ENCODE results near the gene TMEM182.

Gene TMEM182

GRCh38 chr2:102783506-102784183 lies 21.8 kb downstream of the TMEM182 start:
- WGBS (ENCODE audit: insufficient coverage, insufficient read length), result no CpG with 5 or more reads among the region's 7 CpGs
- DNase-seq (ENCODE audit: low read depth, low spot score), result no peak
- H3K4me1 ChIP-seq (ENCODE audit: control insufficient read depth, insufficient read depth, low read length), result peaks cover 2% of the 10 kb centered on the region; the same call in 1 of the 2 replicates
- no peaks in the 10 kb centered on the region for H3K9me3 ChIP-seq (ENCODE audit: control insufficient read depth, insufficient read depth, low read length)
- no peaks in the 10 kb centered on the region for H3K27me3 ChIP-seq (ENCODE audit: control insufficient read depth, insufficient read depth, low read length)
- no peaks in the 10 kb centered on the region for H3K36me3 ChIP-seq (ENCODE audit: control insufficient read depth, insufficient read depth, low read length)
- no peak overlapping the region for H3K27ac ChIP-seq (ENCODE audit: low read length)
- H3K4me3 ChIP-seq (ENCODE audit: low read length), result no peak overlapping the region

DNA sequence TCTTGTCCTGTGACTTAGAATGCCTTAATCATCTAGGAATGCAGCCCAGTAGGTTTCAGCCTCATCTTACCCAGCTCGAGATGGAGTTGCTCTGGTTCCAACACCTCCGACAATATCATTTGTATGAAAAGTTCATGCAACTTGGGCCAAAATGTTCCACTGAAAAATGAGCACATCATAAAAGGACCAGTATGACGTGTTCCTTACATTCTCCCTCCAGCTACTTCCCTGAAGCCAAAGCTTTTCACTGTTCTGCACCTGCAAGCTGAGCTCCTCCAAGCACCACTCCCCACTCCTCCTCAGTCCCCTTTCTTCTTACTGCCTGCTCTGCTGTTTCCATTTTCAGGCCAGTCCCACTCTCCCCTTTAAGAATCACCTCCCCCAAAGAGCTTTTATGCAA lies 23.1 kb downstream of the TMEM182 start:
- WGBS (ENCODE audit: insufficient coverage, insufficient read length), result no CpG with 5 or more reads among the region's 3 CpGs
- H3K27ac ChIP-seq (ENCODE audit: low read length), result no peak overlapping the region
- no peaks in the 10 kb centered on the region for H3K27me3 ChIP-seq (ENCODE audit: control insufficient read depth, insufficient read depth, low read length)
- DNase-seq (ENCODE audit: low read depth, low spot score), result no peak
- no peak overlapping the region for H3K4me3 ChIP-seq (ENCODE audit: low read length)
- H3K9me3 ChIP-seq (ENCODE audit: control insufficient read depth, insufficient read depth, low read length), result no peaks in the 10 kb centered on the region
- peaks cover 2% of the 10 kb centered on the region; the same call in 1 of the 2 replicates for H3K4me1 ChIP-seq (ENCODE audit: control insufficient read depth, insufficient read depth, low read length)
- H3K36me3 ChIP-seq (ENCODE audit: control insufficient read depth, insufficient read depth, low read length), result no peaks in the 10 kb centered on the region

GRCh38 chr2:102788216-102788884 lies 26.5 kb downstream of the TMEM182 start:
- peaks cover 2% of the 10 kb centered on the region for H3K4me1 ChIP-seq (ENCODE audit: control insufficient read depth, insufficient read depth, low read length)
- DNase-seq (ENCODE audit: low read depth, low spot score), result no peak
- H3K4me3 ChIP-seq (ENCODE audit: low read length), result no peak overlapping the region
- no peaks in the 10 kb centered on the region for H3K27me3 ChIP-seq (ENCODE audit: control insufficient read depth, insufficient read depth, low read length)
- H3K9me3 ChIP-seq (ENCODE audit: control insufficient read depth, insufficient read depth, low read length), result no peaks in the 10 kb centered on the region
- H3K27ac ChIP-seq (ENCODE audit: low read length), result no peak overlapping the region
- WGBS (ENCODE audit: insufficient coverage, insufficient read length), result no CpG with 5 or more reads among the region's 5 CpGs
- no peaks in the 10 kb centered on the region for H3K36me3 ChIP-seq (ENCODE audit: control insufficient read depth, insufficient read depth, low read length)

DNA sequence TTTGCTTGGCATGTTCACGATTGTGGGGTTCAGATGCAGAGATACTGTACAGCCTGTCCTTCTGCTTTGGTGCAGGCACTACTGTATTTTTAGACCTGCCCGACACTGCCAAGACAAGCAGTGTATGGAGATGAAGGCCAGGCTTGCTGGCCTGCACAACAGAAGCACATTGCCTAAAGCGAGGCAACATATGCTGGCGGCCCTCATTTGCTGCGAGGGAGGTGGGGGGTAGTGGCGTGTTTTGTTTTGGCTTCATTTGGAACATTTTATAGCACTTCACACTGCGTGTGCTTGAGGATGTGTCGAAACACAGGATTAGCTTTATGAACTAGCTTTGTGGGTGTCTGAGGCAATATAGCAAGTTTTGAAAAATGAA lies 27.0 kb downstream of the TMEM182 start:
- H3K36me3 ChIP-seq (ENCODE audit: control insufficient read depth, insufficient read depth, low read length), result no peaks in the 10 kb centered on the region
- WGBS (ENCODE audit: insufficient coverage, insufficient read length), result no CpG with 5 or more reads among the region's 8 CpGs
- no peak overlapping the region for H3K27ac ChIP-seq (ENCODE audit: low read length)

GRCh38 chr2:102789349-102790090 lies 27.7 kb downstream of the TMEM182 start:
- DNase-seq (ENCODE audit: low read depth, low spot score), result no peak
- no peak overlapping the region for H3K4me3 ChIP-seq (ENCODE audit: low read length)

More for the DNA sequence above, 27.0 kb downstream of the TMEM182 start:
- Histone ChIP-seq H3K9me3 (ENCODE audit: control insufficient read depth, insufficient read depth, low read length) (no peaks in the 10 kb centered on the region), H3K4me3 (ENCODE audit: low read length) (no peak overlapping the region), H3K27me3 (ENCODE audit: control insufficient read depth, insufficient read depth, low read length) (no peaks in the 10 kb centered on the region), H3K4me1 (ENCODE audit: control insufficient read depth, insufficient read depth, low read length) (no peaks in the 10 kb centered on the region; the same call in 1 of the 2 replicates)
- DNase-seq (ENCODE audit: low read depth, low spot score), result no peak

DNA sequence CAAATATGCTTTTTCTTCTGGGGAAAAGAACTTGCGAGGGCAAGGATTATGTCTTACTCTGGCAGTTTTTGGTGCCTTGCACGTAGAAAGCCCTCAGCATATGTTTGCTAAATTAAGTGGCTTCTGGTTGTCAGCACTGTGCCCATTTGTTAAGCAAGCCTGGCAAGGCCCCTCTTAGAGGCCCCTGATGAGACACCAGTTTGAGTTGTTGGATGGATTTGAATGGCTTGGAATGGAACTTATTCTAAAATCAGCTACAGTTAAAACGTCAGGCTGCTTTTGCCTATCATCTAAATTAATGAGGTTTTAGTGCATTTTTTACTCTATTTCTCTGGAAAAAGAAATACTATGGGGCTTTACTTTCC lies 28.2 kb downstream of the TMEM182 start:
- Histone ChIP-seq H3K27me3 (ENCODE audit: control insufficient read depth, insufficient read depth, low read length) (no peaks in the 10 kb centered on the region), H3K27ac (ENCODE audit: low read length) (no peak overlapping the region), H3K4me3 (ENCODE audit: low read length) (no peak overlapping the region), H3K36me3 (ENCODE audit: control insufficient read depth, insufficient read depth, low read length) (no peaks in the 10 kb centered on the region), H3K4me1 (ENCODE audit: control insufficient read depth, insufficient read depth, low read length) (no peaks in the 10 kb centered on the region; the same call in 1 of the 2 replicates), H3K9me3 (ENCODE audit: control insufficient read depth, insufficient read depth, low read length) (no peaks in the 10 kb centered on the region)
- no peak for DNase-seq (ENCODE audit: low read depth, low spot score)
- WGBS (ENCODE audit: insufficient coverage, insufficient read length), result no CpG with 5 or more reads among the region's 3 CpGs

More at GRCh38 chr2:102789349-102790090, 27.7 kb downstream of the TMEM182 start:
- H3K4me1 ChIP-seq (ENCODE audit: control insufficient read depth, insufficient read depth, low read length), result no peaks in the 10 kb centered on the region; the same call in 1 of the 2 replicates
- no peaks in the 10 kb centered on the region for H3K36me3 ChIP-seq (ENCODE audit: control insufficient read depth, insufficient read depth, low read length)
- no peaks in the 10 kb centered on the region for H3K9me3 ChIP-seq (ENCODE audit: control insufficient read depth, insufficient read depth, low read length)
- H3K27ac ChIP-seq (ENCODE audit: low read length), result no peak overlapping the region
- no CpG with 5 or more reads among the region's 7 CpGs for WGBS (ENCODE audit: insufficient coverage, insufficient read length)
- H3K27me3 ChIP-seq (ENCODE audit: control insufficient read depth, insufficient read depth, low read length), result no peaks in the 10 kb centered on the region

DNA sequence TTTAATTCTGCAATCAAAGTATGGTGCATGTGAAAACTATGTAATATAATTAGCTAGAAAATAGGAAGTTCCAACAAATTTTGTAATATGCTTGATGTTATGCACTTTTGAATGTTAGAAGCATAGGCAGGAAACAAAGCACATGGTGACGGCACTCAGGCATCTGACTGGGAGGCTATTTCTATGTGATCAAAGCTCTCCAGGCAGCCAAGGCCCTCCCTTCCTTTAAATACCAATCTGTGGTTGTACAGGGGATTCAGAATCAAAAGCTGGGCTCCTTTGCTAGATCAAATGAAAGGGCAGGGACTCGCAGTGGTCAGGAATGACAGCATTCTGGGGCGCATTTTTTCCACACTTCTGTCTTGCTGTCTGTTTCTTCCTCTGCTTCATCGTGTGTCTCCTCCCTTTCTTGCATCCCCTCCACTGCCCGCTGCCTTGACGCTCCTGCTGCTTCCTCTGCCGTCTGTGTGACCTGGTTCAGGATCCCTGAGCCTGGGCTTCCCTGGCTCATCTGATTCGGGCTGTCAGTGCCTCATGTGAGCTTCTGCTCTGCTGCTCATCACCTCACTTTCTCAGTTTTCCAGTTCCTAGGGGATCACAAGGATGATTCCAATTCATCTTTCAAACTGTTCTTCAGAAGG lies 30.9 kb downstream of the TMEM182 start:
- Histone ChIP-seq H3K27me3 (ENCODE audit: control insufficient read depth, insufficient read depth, low read length) (no peaks in the 10 kb centered on the region), H3K4me1 (ENCODE audit: control insufficient read depth, insufficient read depth, low read length) (no peaks in the 10 kb centered on the region; the same call in 1 of the 2 replicates), H3K4me3 (ENCODE audit: low read length) (no peak overlapping the region), H3K36me3 (ENCODE audit: control insufficient read depth, insufficient read depth, low read length) (no peaks in the 10 kb centered on the region), H3K9me3 (ENCODE audit: control insufficient read depth, insufficient read depth, low read length) (no peaks in the 10 kb centered on the region), H3K27ac (ENCODE audit: low read length) (no peak overlapping the region)
- no peak for DNase-seq (ENCODE audit: low read depth, low spot score)
- no CpG with 5 or more reads among the region's 8 CpGs for WGBS (ENCODE audit: insufficient coverage, insufficient read length)

DNA sequence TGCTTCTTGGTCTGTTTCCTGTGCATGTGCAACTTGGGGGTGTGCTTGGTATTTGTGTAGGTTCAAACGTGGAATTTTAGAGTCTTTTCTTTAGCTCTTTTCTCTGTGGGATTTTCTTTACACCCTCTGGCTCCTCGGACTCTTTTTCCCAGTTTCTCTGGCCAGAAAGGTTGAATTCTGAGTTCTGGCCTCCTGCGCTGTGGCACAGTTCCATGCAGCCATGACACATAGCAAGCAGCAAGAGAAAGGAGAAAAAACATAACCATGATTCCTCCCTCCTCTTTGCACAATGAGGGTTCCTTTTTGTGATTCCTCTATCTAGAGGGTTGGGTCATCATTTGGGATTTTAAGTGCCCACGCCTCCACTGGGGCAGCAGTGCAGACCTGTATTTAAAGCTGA lies 33.8 kb downstream of the TMEM182 start:
- H3K4me1 ChIP-seq (ENCODE audit: control insufficient read depth, insufficient read depth, low read length), result no peaks in the 10 kb centered on the region; the same call in 1 of the 2 replicates
- 0 out of 2 replicates have a peak, but pooled peaks cover 2% of the 10 kb centered on the region for H3K36me3 ChIP-seq (ENCODE audit: control insufficient read depth, insufficient read depth, low read length)
- no peak overlapping the region for H3K4me3 ChIP-seq (ENCODE audit: low read length)
- WGBS (ENCODE audit: insufficient coverage, insufficient read length), result no CpG with 5 or more reads among the region's 4 CpGs
- no peak overlapping the region for H3K27ac ChIP-seq (ENCODE audit: low read length)
- DNase-seq (ENCODE audit: low read depth, low spot score), result no peak
- H3K27me3 ChIP-seq (ENCODE audit: control insufficient read depth, insufficient read depth, low read length), result no peaks in the 10 kb centered on the region
- H3K9me3 ChIP-seq (ENCODE audit: control insufficient read depth, insufficient read depth, low read length), result no peaks in the 10 kb centered on the region

- DNase-seq (ENCODE audit: low read depth, low spot score), result no peak
- WGBS (ENCODE audit: insufficient coverage, insufficient read length), result no CpG with 5 or more reads among the region's 2 CpGs
- Histone ChIP-seq H3K36me3 (ENCODE audit: control insufficient read depth, insufficient read depth, low read length) (0 out of 2 replicates have a peak, but pooled peaks cover 2% of the 10 kb centered on the region), H3K4me1 (ENCODE audit: control insufficient read depth, insufficient read depth, low read length) (no peaks in the 10 kb centered on the region; the same call in 1 of the 2 replicates), H3K4me3 (ENCODE audit: low read length) (no peak overlapping the region), H3K9me3 (ENCODE audit: control insufficient read depth, insufficient read depth, low read length) (no peaks in the 10 kb centered on the region), H3K27ac (ENCODE audit: low read length) (no peak overlapping the region), H3K27me3 (ENCODE audit: control insufficient read depth, insufficient read depth, low read length) (no peaks in the 10 kb centered on the region)
Measured at GRCh38 chr2:102796337-102796736, 34.5 kb downstream of the TMEM182 start.

DNA sequence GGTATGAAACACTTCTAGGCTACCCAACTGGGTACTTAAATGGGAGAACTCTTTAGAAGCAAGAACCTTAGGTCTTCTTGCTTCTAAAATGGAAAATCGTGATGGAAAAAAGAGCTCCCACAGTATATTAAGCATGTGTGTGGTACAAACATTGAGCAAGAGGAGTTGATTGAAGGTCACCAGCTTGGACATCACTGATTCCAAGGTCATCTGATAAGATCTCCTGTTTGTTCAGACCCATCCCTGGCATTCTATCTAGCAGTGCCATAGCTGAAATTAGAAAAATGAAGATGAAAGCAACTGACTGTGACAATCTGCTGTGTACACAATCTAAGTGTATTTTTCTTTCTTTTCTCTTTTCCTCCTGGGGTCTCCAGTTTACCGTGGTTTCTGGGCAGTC lies 35.7 kb downstream of the TMEM182 start:
- Histone ChIP-seq H3K4me1 (ENCODE audit: control insufficient read depth, insufficient read depth, low read length) (no peaks in the 10 kb centered on the region; the same call in 1 of the 2 replicates), H3K27me3 (ENCODE audit: control insufficient read depth, insufficient read depth, low read length) (no peaks in the 10 kb centered on the region), H3K36me3 (ENCODE audit: control insufficient read depth, insufficient read depth, low read length) (0 out of 2 replicates have a peak, but pooled peaks cover 2% of the 10 kb centered on the region), H3K9me3 (ENCODE audit: control insufficient read depth, insufficient read depth, low read length) (no peaks in the 10 kb centered on the region), H3K4me3 (ENCODE audit: low read length) (no peak overlapping the region), H3K27ac (ENCODE audit: low read length) (no peak overlapping the region)
- no CpG with 5 or more reads among the region's 2 CpGs for WGBS (ENCODE audit: insufficient coverage, insufficient read length)
- DNase-seq (ENCODE audit: low read depth, low spot score), result no peak
